ENCODE data around the gene MORN5.

DNA sequence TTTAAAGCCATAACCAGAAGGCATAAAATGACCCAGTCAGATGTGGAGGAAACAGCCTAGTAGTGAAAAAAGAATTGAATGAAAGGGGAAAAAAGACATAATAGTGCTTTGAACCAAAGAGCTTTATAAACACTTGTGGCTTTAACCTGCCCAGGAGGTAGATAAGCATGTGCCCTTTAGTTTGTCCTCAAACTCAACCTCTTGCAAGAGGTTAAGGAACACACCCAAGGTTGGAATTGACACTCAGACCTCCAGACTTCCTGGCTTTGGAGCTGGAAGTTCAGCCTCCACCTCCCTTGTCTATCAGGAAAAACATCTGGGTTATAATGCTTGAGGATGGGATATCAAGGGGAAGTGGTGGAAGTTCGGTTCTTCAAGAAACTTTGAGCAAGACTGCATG lies 16.4 kb upstream of the MORN5 start:
- TF ChIP-seq POLR2A (IDR thresholded peaks at IDR 0.05), result no peak
- TF ChIP-seq, protein P1, sequence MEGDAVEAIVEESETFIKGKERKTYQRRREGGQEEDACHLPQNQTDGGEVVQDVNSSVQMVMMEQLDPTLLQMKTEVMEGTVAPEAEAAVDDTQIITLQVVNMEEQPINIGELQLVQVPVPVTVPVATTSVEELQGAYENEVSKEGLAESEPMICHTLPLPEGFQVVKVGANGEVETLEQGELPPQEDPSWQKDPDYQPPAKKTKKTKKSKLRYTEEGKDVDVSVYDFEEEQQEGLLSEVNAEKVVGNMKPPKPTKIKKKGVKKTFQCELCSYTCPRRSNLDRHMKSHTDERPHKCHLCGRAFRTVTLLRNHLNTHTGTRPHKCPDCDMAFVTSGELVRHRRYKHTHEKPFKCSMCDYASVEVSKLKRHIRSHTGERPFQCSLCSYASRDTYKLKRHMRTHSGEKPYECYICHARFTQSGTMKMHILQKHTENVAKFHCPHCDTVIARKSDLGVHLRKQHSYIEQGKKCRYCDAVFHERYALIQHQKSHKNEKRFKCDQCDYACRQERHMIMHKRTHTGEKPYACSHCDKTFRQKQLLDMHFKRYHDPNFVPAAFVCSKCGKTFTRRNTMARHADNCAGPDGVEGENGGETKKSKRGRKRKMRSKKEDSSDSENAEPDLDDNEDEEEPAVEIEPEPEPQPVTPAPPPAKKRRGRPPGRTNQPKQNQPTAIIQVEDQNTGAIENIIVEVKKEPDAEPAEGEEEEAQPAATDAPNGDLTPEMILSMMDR (IDR thresholded peaks at IDR 0.05), result no peak

Data from testis (tissue), 2 donors.